Measurements from ENCODE around the gene HUNK.

DNA sequence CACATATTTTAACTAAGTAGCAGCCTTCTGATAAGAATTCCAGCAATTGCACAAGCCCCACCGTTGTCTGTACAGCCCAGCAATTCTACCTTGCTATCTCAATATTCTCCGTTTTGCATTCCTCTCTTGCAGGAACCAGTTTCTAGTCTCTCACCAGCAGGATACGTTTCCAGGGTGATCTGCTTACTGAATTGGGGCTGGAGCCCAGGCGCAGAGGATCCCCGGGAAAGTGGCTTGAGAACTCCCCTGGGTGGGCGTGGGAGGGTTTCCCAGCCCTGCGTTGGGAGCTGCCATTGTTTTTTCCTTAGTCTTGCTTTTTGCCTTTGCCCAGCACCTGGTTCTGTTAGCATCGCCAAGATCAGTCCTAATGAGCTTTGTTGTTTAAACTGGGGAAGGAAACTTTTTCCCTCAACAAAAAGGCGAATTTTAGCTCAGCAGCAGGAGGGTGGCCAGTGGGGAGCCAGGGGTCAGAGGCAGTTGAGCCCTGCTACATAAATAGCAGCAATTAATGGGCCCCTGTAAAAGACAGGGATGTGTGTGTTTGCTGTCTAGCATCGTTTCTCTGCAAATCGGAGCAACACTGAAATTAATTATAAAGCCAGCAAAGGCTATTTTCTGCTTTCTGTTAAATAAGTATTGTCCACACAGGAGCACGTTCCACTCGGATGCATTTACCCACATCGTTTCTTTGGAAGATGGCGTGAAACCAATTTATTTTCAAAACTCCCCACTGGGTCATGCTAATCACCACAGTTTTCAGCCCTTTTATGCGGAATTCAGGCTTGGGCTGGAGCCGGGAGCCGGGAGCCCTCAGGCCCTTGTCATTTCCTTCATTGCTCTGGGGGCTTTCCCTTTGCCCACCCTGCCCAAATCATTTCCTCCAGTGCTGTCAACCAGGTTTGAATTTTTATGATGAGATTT, 36.6 kb downstream of the HUNK start:
- TF ChIP-seq, protein P1, sequence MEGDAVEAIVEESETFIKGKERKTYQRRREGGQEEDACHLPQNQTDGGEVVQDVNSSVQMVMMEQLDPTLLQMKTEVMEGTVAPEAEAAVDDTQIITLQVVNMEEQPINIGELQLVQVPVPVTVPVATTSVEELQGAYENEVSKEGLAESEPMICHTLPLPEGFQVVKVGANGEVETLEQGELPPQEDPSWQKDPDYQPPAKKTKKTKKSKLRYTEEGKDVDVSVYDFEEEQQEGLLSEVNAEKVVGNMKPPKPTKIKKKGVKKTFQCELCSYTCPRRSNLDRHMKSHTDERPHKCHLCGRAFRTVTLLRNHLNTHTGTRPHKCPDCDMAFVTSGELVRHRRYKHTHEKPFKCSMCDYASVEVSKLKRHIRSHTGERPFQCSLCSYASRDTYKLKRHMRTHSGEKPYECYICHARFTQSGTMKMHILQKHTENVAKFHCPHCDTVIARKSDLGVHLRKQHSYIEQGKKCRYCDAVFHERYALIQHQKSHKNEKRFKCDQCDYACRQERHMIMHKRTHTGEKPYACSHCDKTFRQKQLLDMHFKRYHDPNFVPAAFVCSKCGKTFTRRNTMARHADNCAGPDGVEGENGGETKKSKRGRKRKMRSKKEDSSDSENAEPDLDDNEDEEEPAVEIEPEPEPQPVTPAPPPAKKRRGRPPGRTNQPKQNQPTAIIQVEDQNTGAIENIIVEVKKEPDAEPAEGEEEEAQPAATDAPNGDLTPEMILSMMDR (IDR thresholded peaks at IDR 0.05) = no peak
- TF ChIP-seq ZFX (IDR thresholded peaks at IDR 0.05; ENCODE audit: borderline replicate concordance) = no peak

Data from 22Rv1 (cell line).